PC-9 (cell line): ENCODE data around the gene MPP3. TPM values are rescaled to one million over a fixed set of nuclear protein-coding genes. Genes with fewer than 3 reads are reported as not detected.

Source experiments
- BruUV-seq: library from RNA; stranded (reverse); fragments of 400-500 nt; replicated peaks from 2 replicates; lab custom pipeline; 2021; lab: Mats Ljungman, UMichigan
- CTCF ChIA-PET: fragments of 300-600 bp; sonication (Branson Sonifier 250); formaldehyde crosslinking; loops from one replicate; lab custom pipeline; 2022; ENCODE audit warnings: antibody characterized with exemption; lab: Charles Lee
- POLR2A ChIA-PET: fragments of 300-600 bp; sonication (Branson Sonifier 250); formaldehyde crosslinking; loops from one replicate; lab custom pipeline; 2022; ENCODE audit warnings: antibody characterized with exemption; ENCODE audit not compliant: unreplicated experiment; lab: Charles Lee
- DNase-seq, 2 experiments: peaks; one replicate each; pipeline versions ENCODE4 v3.0.0 to v3.0.0-alpha.2; 2015 to 2022; ENCODE audit warnings: mixed read lengths in 1 of 2
- H2AFZ ChIP-seq: fragments of 200-600 bp; sonication (generic); 2 replicates; pipeline ENCODE4 v1.8.1; 2017; ENCODE audit warnings: antibody characterized with exemption
- H3F3A ChIP-seq: fragments of 200-600 bp; sonication (generic); 2 replicates; pipeline ENCODE4 v1.8.1; 2017; ENCODE audit warnings: antibody characterized with exemption, mild to moderate bottlenecking, low read depth; ENCODE audit not compliant: insufficient read depth
- H3K27ac ChIP-seq: fragments of 200-600 bp; sonication (generic); 2 replicates; pipeline ENCODE4 v1.6.1; 2016; ENCODE audit warnings: mixed run types
- H3K27me3 ChIP-seq: fragments of 200-600 bp; sonication (generic); 2 replicates; pipeline ENCODE4 v1.6.1; 2016; ENCODE audit warnings: low read depth, mixed run types; ENCODE audit not compliant: insufficient read depth
- H3K36me3 ChIP-seq: fragments of 200-600 bp; sonication (generic); 2 replicates; pipeline ENCODE4 v1.6.1; 2016; ENCODE audit warnings: low read depth, mixed run types
- H3K4me1 ChIP-seq: fragments of 200-600 bp; sonication (generic); replicated peaks from 2 replicates; pipeline ENCODE4 v1.6.1; 2016; ENCODE audit warnings: mixed run types; ENCODE audit not compliant: insufficient read depth
- H3K4me2 ChIP-seq: fragments of 200-600 bp; sonication (generic); 2 replicates; pipeline ENCODE4 v1.6.1; 2017; ENCODE audit warnings: mixed run types
- H3K4me3 ChIP-seq: fragments of 200-600 bp; sonication (generic); 2 replicates; pipeline ENCODE4 v1.6.1; 2016; ENCODE audit warnings: mixed run types
- H3K79me2 ChIP-seq: fragments of 200-600 bp; sonication (generic); 2 replicates; pipeline ENCODE4 v1.6.1; 2017; ENCODE audit warnings: low read depth, mixed run types
- H3K9me2 ChIP-seq: fragments of 200-600 bp; sonication (generic); 2 replicates; pipeline ENCODE4 v1.8.1; 2017; ENCODE audit warnings: mild to moderate bottlenecking; ENCODE audit not compliant: insufficient read depth
- H3K9me3 ChIP-seq: fragments of 200-600 bp; sonication (generic); 2 replicates; pipeline ENCODE4 v1.8.1; 2016; ENCODE audit warnings: low read depth; ENCODE audit not compliant: insufficient read depth
- H4K20me1 ChIP-seq: fragments of 200-600 bp; sonication (generic); 2 replicates; pipeline ENCODE4 v1.8.1; 2017; ENCODE audit not compliant: insufficient read depth
- CTCF ChIP-seq: fragments of 200-600 bp; sonication (generic); conservative IDR thresholded peaks from 2 replicates; pipeline ENCODE4 v1.6.1; 2017; ENCODE audit warnings: mixed run types, antibody characterized with exemption, mild to moderate bottlenecking, moderate library complexity
- EZH2 ChIP-seq: fragments of 200-600 bp; sonication (generic); IDR thresholded peaks from 2 replicates; pipeline ENCODE4 v1.8.0; 2017; ENCODE audit warnings: antibody characterized with exemption, low read depth
- intact Hi-C: fragments of 100-400 bp; cut with micrococcal nuclease; formaldehyde crosslinking; loops from one replicate; pipeline ENCODE4 v1.10.0; 2022; ENCODE audit not compliant: unreplicated experiment
- total RNA-seq: library from RNA; stranded (reverse); gene quantifications from 2 replicates; pipeline ENCODE4 v1.2.3, GENCODE V29; 2021

Gene MPP3
- total RNA-seq, 1 experiment from 2014 or later = 17.4 TPM

- H3K9me3 ChIP-seq = no peaks in the 10 kb centered on the region
- ChIA-PET POLR2A (no interaction called here), CTCF (interaction anchor here (0.7 kb wide), 2 partner anchors 37 to 241 kb away, joined by 3 read pairs; no protein-coding TSS in a partner anchor)
- no peak overlapping the region for H3K4me3 ChIP-seq
- peaks cover 52% of the 10 kb centered on the region for H3F3A ChIP-seq
- no peak for TF ChIP-seq CTCF
- no peak for TF ChIP-seq EZH2
- peak overlapping the region; percentile 81 for H3K27ac ChIP-seq
- no peaks in the 10 kb centered on the region for H3K9me2 ChIP-seq
- H3K4me1 ChIP-seq = peaks cover 44% of the 10 kb centered on the region
- no TSS peak for BruUV-seq
- no peaks in the 10 kb centered on the region for H4K20me1 ChIP-seq
- intact Hi-C loops = no loop called here
- no peaks in the 10 kb centered on the region for H3K27me3 ChIP-seq
- DNase-seq = no peak
- no peaks in the 10 kb centered on the region for H3K36me3 ChIP-seq
- H3K4me2 ChIP-seq = peak overlapping the region; percentile 61
- no peaks in the 10 kb centered on the region for H3K79me2 ChIP-seq
- no peak overlapping the region for H2AFZ ChIP-seq
Measured at GRCh38 chr17:43841282-43841681, 8.3 kb upstream of the MPP3 start.

- ChIA-PET POLR2A (interaction anchor here (0.6 kb wide), 2 partner anchors 12 to 523 kb away, joined by 8 to 13 read pairs; partner anchors contain the start of gene FAM171A2), CTCF (interaction anchor here (0.5 to 1.0 kb wide), 6 partner anchors 37 to 225 kb away, joined by 3 to 6 read pairs (median 5); partner anchors contain the start of gene LSM12)
- intact Hi-C loops = no loop called here
- H3F3A ChIP-seq = peaks cover 50% of the 10 kb centered on the region
- H3K27ac ChIP-seq = peak overlapping the region; percentile 81
- no peak overlapping the region; the same call in 1 of the 2 replicates for H3K4me3 ChIP-seq
- no peak overlapping the region for H2AFZ ChIP-seq
- H3K4me2 ChIP-seq = peak overlapping the region; percentile 61
- no TSS peak for BruUV-seq
- no peaks in the 10 kb centered on the region for H4K20me1 ChIP-seq
- H3K4me1 ChIP-seq = peaks cover 44% of the 10 kb centered on the region
- no peaks in the 10 kb centered on the region for H3K27me3 ChIP-seq
- no peak for TF ChIP-seq EZH2
- TF ChIP-seq CTCF = 0 out of 2 replicates have a peak, but pooled peaks have one; percentile 29
- H3K36me3 ChIP-seq = no peaks in the 10 kb centered on the region
- DNase-seq = peak; percentile 20 to 47
- no peaks in the 10 kb centered on the region for H3K9me3 ChIP-seq
- no peaks in the 10 kb centered on the region for H3K79me2 ChIP-seq
- no peaks in the 10 kb centered on the region for H3K9me2 ChIP-seq
Measured at GRCh38 chr17:43840814-43841213, 7.9 kb upstream of the MPP3 start.

- Histone ChIP-seq H3K9me3 (no peaks in the 10 kb centered on the region), H3K4me3 (peak overlapping the region; percentile 10; the same call in 1 of the 2 replicates), H2AFZ (peak overlapping the region; percentile 11; the same call in 1 of the 2 replicates), H3K79me2 (no peaks in the 10 kb centered on the region), H3K27ac (peak overlapping the region; percentile 81), H3F3A (peaks cover 47% of the 10 kb centered on the region), H3K4me2 (peak overlapping the region; percentile 61), H3K36me3 (no peaks in the 10 kb centered on the region), H3K4me1 (peaks cover 44% of the 10 kb centered on the region), H4K20me1 (no peaks in the 10 kb centered on the region), H3K27me3 (no peaks in the 10 kb centered on the region), H3K9me2 (no peaks in the 10 kb centered on the region)
- CTCF ChIA-PET = interaction anchor here (0.5 to 1.0 kb wide), 3 partner anchors 58 to 201 kb away, joined by 3 to 8 read pairs (median 4); no protein-coding TSS in a partner anchor
- no TSS peak for BruUV-seq
- DNase-seq = peak; percentile 80 to 90
- POLR2A ChIA-PET = interaction anchor here (0.5 to 0.9 kb wide), 4 partner anchors 61 to 1601 kb away, joined by 3 to 7 read pairs (median 4); partner anchors contain the start of genes DUSP3 and LSM12
- intact Hi-C loops = loop anchor here (1.0 kb wide), 1 partner anchor 61 kb away; the partner anchor contains the start of gene DUSP3
- TF ChIP-seq CTCF (no peak), EZH2 (no peak)
Measured at GRCh38 chr17:43839670-43840108, 6.7 kb upstream of the MPP3 start.
